HCT116 (cell line): ENCODE data around the gene KRT82. TPM values are rescaled to one million over a fixed set of nuclear protein-coding genes. Genes with fewer than 3 reads are reported as not detected.

Experiments
- ATAC-seq: fragments of 200-7000 bp; cut with Tn5 transposase; 2 replicates; pipeline ENCODE4 v1.9.1; 2020; ENCODE audit warnings: mild to moderate bottlenecking, moderate library complexity
- BruUV-seq: library from RNA; stranded (reverse); fragments of 400-500 nt; replicated peaks from 2 replicates; lab custom pipeline; 2021; lab: Mats Ljungman, UMichigan
- CTCF ChIA-PET: fragments of 300-600 bp; sonication (Branson Sonifier 250); formaldehyde crosslinking; loops from one replicate; lab custom pipeline; 2021; ENCODE audit warnings: antibody characterized with exemption; lab: Charles Lee
- POLR2A ChIA-PET: fragments of 300-600, 350-600 bp; sonication (Branson Sonifier 250); formaldehyde crosslinking; loops from one replicate; lab custom pipeline; 2021; ENCODE audit warnings: antibody characterized with exemption; lab: Charles Lee
- RAD21 ChIA-PET, 2 experiments: fragments of 300-600 bp; sonication (Branson Sonifier 250); formaldehyde crosslinking; loops; one replicate each; lab custom pipeline; 2023; ENCODE audit warnings: low total read pairs in 2 of 2; ENCODE audit not compliant: uncharacterized antibody in 2 of 2, unreplicated experiment in 2 of 2, low non-redundant PET in 1 of 2; lab: Charles Lee
- DNase-seq: peaks from one replicate; pipeline ENCODE4 v3.0.0-alpha.2; 2010; ENCODE audit warnings: low read depth, low spot score
- H2AFZ ChIP-seq: fragments of 200-600 bp; shearing (Covaris generic), sonication (generic); 2 replicates; pipeline ENCODE4 v1.6.1; 2017; ENCODE audit warnings: low read depth, mixed run types, mixed read lengths, antibody characterized with exemption, low read length; ENCODE audit not compliant: poor library complexity, severe bottlenecking
- H3K27ac ChIP-seq: 2 replicates; pipeline ENCODE4 v1.5.1; 2012; ENCODE audit warnings: low read depth, low read length
- H3K27me3 ChIP-seq: fragments of 200-600 bp; sonication (generic); 2 replicates; pipeline ENCODE4 v1.6.1; 2016; ENCODE audit warnings: mixed run types, low read length, mixed read lengths; ENCODE audit not compliant: insufficient read depth
- H3K36me3 ChIP-seq, 2 experiments: fragments of 200-500 bp in 1 of 2; fragments of 200-600 bp in 1 of 2; sonication (Bioruptor generic) in 1 of 2; sonication (generic) in 1 of 2; 2 replicates each; pipeline versions ENCODE4 v1.5.1 to v1.6.1; 2014 to 2016; ENCODE audit warnings: low read length in 2 of 2, inconsistent platforms in 1 of 2, mixed read lengths in 1 of 2, mixed run types in 1 of 2; ENCODE audit not compliant: insufficient read depth in 2 of 2, control insufficient read depth in 1 of 2
- H3K4me1 ChIP-seq, 2 experiments: fragments of 200-600 bp in 1 of 2; sonication (generic) in 1 of 2; 2 replicates each; pipeline versions ENCODE4 v1.5.1 to v1.6.1; 2012 to 2017; ENCODE audit warnings: low read length in 2 of 2, inconsistent platforms in 1 of 2, mild to moderate bottlenecking in 1 of 2, mixed read lengths in 1 of 2, mixed run types in 1 of 2, moderate library complexity in 1 of 2; ENCODE audit not compliant: insufficient read depth in 2 of 2, control insufficient read depth in 1 of 2
- H3K4me2 ChIP-seq: fragments of 200-600 bp; sonication (generic); 2 replicates; pipeline ENCODE4 v1.6.1; 2017; ENCODE audit warnings: mixed run types, low read length, mixed read lengths
- H3K4me3 ChIP-seq, 2 experiments: fragments of 200-600 bp in 1 of 2; sonication (generic) in 1 of 2; replicated peaks in 1 of 2; 2 replicates each; pipeline ENCODE4 v1.5.1; 2011 to 2016; ENCODE audit warnings: low read length in 2 of 2, control low read depth in 1 of 2, low read depth in 1 of 2, mild to moderate bottlenecking in 1 of 2, mixed read lengths in 1 of 2, mixed run types in 1 of 2
- H3K79me2 ChIP-seq: fragments of 200-600 bp; sonication (generic); 2 replicates; pipeline ENCODE4 v1.6.1; 2017; ENCODE audit warnings: mild to moderate bottlenecking, mixed run types, low read length, moderate library complexity, mixed read lengths; ENCODE audit not compliant: insufficient read depth
- H3K9ac ChIP-seq: fragments of 200-600 bp; sonication (generic); 2 replicates; pipeline ENCODE4 v1.6.1; 2016; ENCODE audit warnings: low read length, mixed read lengths
- H3K9me2 ChIP-seq: fragments of 200-600 bp; sonication (generic), shearing (Covaris generic); 2 replicates; pipeline ENCODE4 v1.6.1; 2017; ENCODE audit warnings: mixed run types, mild to moderate bottlenecking, moderate library complexity; ENCODE audit not compliant: insufficient read depth
- H3K9me3 ChIP-seq, 2 experiments: fragments of 200-500 bp in 1 of 2; fragments of 200-600 bp in 1 of 2; sonication (Bioruptor generic) in 1 of 2; sonication (generic) in 1 of 2; 2 replicates each; pipeline ENCODE4 v1.6.1; 2014 to 2017; ENCODE audit warnings: low read length in 2 of 2, mixed read lengths in 2 of 2, inconsistent platforms in 1 of 2, low read depth in 1 of 2, mild to moderate bottlenecking in 1 of 2, mixed run types in 1 of 2, moderate library complexity in 1 of 2; ENCODE audit not compliant: control insufficient read depth in 1 of 2, insufficient read depth in 1 of 2
- H4K20me1 ChIP-seq: fragments of 200-600 bp; sonication (generic), shearing (Covaris generic); 2 replicates; pipeline ENCODE4 v1.6.1; 2017; ENCODE audit warnings: mixed run types, mild to moderate bottlenecking, moderate library complexity; ENCODE audit not compliant: insufficient read depth
- CBX3 ChIP-seq: IDR thresholded peaks from 2 replicates; pipeline ENCODE4 v1.6.1; 2012; ENCODE audit warnings: low read depth
- CEBPB ChIP-seq: IDR thresholded peaks from 2 replicates; pipeline ENCODE4 v1.6.1; 2012; ENCODE audit warnings: low read depth
- EGR1 ChIP-seq: IDR thresholded peaks from 2 replicates; pipeline ENCODE4 v1.6.1; 2012; ENCODE audit warnings: low read depth
- ELF1 ChIP-seq: IDR thresholded peaks from 2 replicates; pipeline ENCODE4 v1.6.1; 2012; ENCODE audit warnings: low read depth, borderline replicate concordance
- EZH2 ChIP-seq: fragments of 200-600 bp; sonication (generic); IDR thresholded peaks from 2 replicates; pipeline ENCODE4 v1.6.1; 2017; ENCODE audit warnings: antibody characterized with exemption, mixed run types
- EZH2phosphoT487 ChIP-seq: fragments of 200-600 bp; IDR thresholded peaks from 2 replicates; pipeline ENCODE4 v1.6.1; 2018; ENCODE audit warnings: antibody characterized with exemption, borderline replicate concordance
- FOSL1 ChIP-seq: IDR thresholded peaks from 2 replicates; pipeline ENCODE4 v1.6.1; 2012; ENCODE audit warnings: low read depth
- JUND ChIP-seq: IDR thresholded peaks from 2 replicates; pipeline ENCODE4 v1.6.1; 2012
- POLR2AphosphoS5 ChIP-seq: IDR thresholded peaks from 2 replicates; pipeline ENCODE4 v1.6.1; 2011; ENCODE audit warnings: mild to moderate bottlenecking, low read depth, low read length, moderate library complexity
- SRF ChIP-seq: IDR thresholded peaks from 2 replicates; pipeline ENCODE4 v1.6.1; 2012; ENCODE audit warnings: low read depth
- ZBTB33 ChIP-seq: IDR thresholded peaks from 2 replicates; pipeline ENCODE4 v1.6.1; 2011; ENCODE audit warnings: mild to moderate bottlenecking, low read length, moderate library complexity; ENCODE audit not compliant: insufficient replicate concordance; ENCODE audit errors: extremely low read depth
- ZFX ChIP-seq: fragments of 450-650 bp; IDR thresholded peaks from 2 replicates; pipeline ENCODE4 v1.6.1; 2017
- intact Hi-C: fragments of 100-400 bp; cut with micrococcal nuclease; formaldehyde crosslinking; loops from 2 replicates; pipeline ENCODE4 v1.10.0; 2022
- total RNA-seq: library from RNA; stranded (reverse); gene quantifications from one replicate; pipeline ENCODE4 v1.2.1, GENCODE V29; 2021; ENCODE audit not compliant: unreplicated experiment
- TF ChIP-seq, protein P1 (sequence below): IDR thresholded peaks from 2 replicates; pipeline ENCODE4 v1.6.1; 2012

KRT82 gene
- total RNA-seq, 1 experiment from 2014 or later = not detected

- H3K4me2 ChIP-seq = no peak overlapping the region
- H3K27me3 ChIP-seq = no peaks in the 10 kb centered on the region
- H3K79me2 ChIP-seq = no peaks in the 10 kb centered on the region
- no peak overlapping the region for H2AFZ ChIP-seq
- H3K9me3 ChIP-seq = no peaks in the 10 kb centered on the region
- H3K4me3 ChIP-seq = no peak overlapping the region
- CTCF ChIA-PET = interaction anchor here (0.9 kb wide), 1 partner anchor 20 kb away, joined by 5 read pairs; no protein-coding TSS in a partner anchor
- POLR2A ChIA-PET = no interaction called here
- H4K20me1 ChIP-seq = no peaks in the 10 kb centered on the region
- H3K9ac ChIP-seq = no peak overlapping the region
- ATAC-seq = no peak
- no peak overlapping the region for H3K27ac ChIP-seq
- TF ChIP-seq SRF (peak; percentile 27; the same call in 1 of the 2 replicates), ZBTB33 (no peak), ELF1 (no peak), CEBPB (peak; percentile 24; the same call in 1 of the 2 replicates), EZH2 (no peak)
- no peaks in the 10 kb centered on the region for H3K9me2 ChIP-seq
- no peaks in the 10 kb centered on the region for H3K36me3 ChIP-seq
- intact Hi-C loops = no loop called here
- RAD21 ChIA-PET = no interaction called here
- BruUV-seq = no TSS peak
- DNase-seq = no peak
- peaks cover 0 to 18% of the 10 kb centered on the region in 2 experiments; a peak in 1 of 4 replicates for H3K4me1 ChIP-seq
Measured at GRCh38 chr12:52415870-52416750, 10.0 kb upstream of the KRT82 start.

DNA sequence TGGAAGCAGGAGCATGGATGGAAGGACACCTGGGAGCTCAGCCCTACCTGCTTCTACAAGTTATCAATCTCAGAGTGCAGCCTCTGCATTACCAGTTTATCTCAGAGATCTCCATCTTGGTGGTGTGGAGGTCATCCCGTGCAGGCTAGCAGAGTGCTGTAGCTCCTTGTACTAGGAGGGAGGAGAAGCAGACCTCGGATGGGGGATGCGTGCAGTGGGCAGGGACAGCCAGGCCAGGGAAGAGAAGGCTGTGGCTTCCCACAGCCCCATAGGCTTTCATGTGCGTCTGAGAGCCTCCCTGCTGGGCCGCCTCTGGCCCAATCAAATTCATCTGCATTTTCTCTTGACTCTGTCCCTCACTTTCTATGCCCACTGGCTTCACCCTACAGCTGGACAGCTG is 8.8 kb upstream of the KRT82 start:
- H3K9me3 ChIP-seq = no peaks in the 10 kb centered on the region
- H3K9me2 ChIP-seq = no peaks in the 10 kb centered on the region
- intact Hi-C loops = no loop called here
- H3K27me3 ChIP-seq = no peaks in the 10 kb centered on the region
- no peaks in the 10 kb centered on the region for H4K20me1 ChIP-seq
- peaks cover 0 to 18% of the 10 kb centered on the region in 2 experiments; a peak in 1 of 4 replicates for H3K4me1 ChIP-seq
- H3K27ac ChIP-seq = no peak overlapping the region
- no peak for ATAC-seq
- H3K4me3 ChIP-seq = no peak overlapping the region
- ChIA-PET POLR2A (no interaction called here), CTCF (no interaction called here), RAD21 (no interaction called here)
- no peak for DNase-seq
- no TSS peak for BruUV-seq
- no peak overlapping the region for H2AFZ ChIP-seq
- H3K9ac ChIP-seq = no peak overlapping the region
- no peaks in the 10 kb centered on the region for H3K79me2 ChIP-seq
- no peak for TF ChIP-seq POLR2AphosphoS5
- TF ChIP-seq ELF1 = no peak
- TF ChIP-seq CBX3 = no peak
- no peak for TF ChIP-seq EGR1
- no peak for TF ChIP-seq ZBTB33
- no peak for TF ChIP-seq SRF
- TF ChIP-seq EZH2phosphoT487 = no peak
- no peak for TF ChIP-seq EZH2
- no peak for TF ChIP-seq JUND
- TF ChIP-seq FOSL1 = no peak
- no peak for TF ChIP-seq ZFX
- TF ChIP-seq, protein P1, sequence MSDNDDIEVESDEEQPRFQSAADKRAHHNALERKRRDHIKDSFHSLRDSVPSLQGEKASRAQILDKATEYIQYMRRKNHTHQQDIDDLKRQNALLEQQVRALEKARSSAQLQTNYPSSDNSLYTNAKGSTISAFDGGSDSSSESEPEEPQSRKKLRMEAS = no peak
- H3K4me2 ChIP-seq = no peak overlapping the region
- H3K36me3 ChIP-seq = no peaks in the 10 kb centered on the region
